Measurements from ENCODE around the gene CFAP299. TPM values are rescaled to one million over a fixed set of nuclear protein-coding genes. Genes with fewer than 3 reads are reported as not detected.

Gene CFAP299
- total and polyA plus RNA-seq, 2 of the 8 experiments (the other 6 are each of a cell fraction or from before 2014, with no cell fraction given): not detected

DNA sequence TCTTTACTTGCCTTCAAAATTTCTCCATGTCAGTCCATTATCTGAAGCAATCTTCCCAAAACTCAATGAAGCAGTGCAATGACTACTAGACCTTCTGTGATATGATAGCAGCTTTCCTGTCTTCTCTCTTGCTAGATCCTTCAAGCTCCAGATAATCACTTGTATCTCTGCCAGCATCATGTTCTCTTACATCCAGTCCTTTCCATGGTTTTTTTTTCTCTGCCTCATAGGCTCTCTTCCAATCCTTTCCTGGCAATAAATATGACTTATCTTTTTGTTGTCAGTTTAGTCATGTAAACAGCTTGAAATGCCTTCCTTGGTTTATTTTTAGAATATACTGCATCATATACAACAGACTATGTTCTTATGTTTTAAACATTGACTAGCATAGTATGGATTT lies 193.5 kb downstream of the CFAP299 start (continued):
- TF ChIP-seq NRF1 (IDR thresholded peaks at IDR 0.05; ENCODE audit: low read depth, low read length) (no peak), KDM4A (IDR thresholded peaks at IDR 0.05; ENCODE audit: low read depth, low read length, severe bottlenecking) (no peak), SP2 (IDR thresholded peaks at IDR 0.05; ENCODE audit: low read length) (no peak), SAP30 (IDR thresholded peaks at IDR 0.05; ENCODE audit: insufficient read depth, insufficient replicate concordance, low read length) (no peak), CEBPB (IDR thresholded peaks at IDR 0.05; ENCODE audit: low read depth, low read length) (no peak), PHF8 (conservative IDR thresholded peaks at IDR 0.05; ENCODE audit: low read depth, low read length) (no peak), FOSL1 (IDR thresholded peaks at IDR 0.05; ENCODE audit: insufficient read depth, low read depth, low read length) (no peak), CBX8 (IDR thresholded peaks at IDR 0.05; ENCODE audit: borderline replicate concordance, low read depth, low read length) (no peak), BCL11A (IDR thresholded peaks at IDR 0.05; ENCODE audit: low read depth in 2 of 2, low read length in 2 of 2) (no peak), SIX5 (IDR thresholded peaks at IDR 0.05; ENCODE audit: low read depth, low read length) (no peak), RAD21 (IDR thresholded peaks at IDR 0.05 in 1 of 2, conservative IDR thresholded peaks at IDR 0.05 in 1 of 2; ENCODE audit: low read depth in 2 of 2, low read length in 2 of 2) (no peak), TAF1 (IDR thresholded peaks at IDR 0.05; ENCODE audit: low read depth, low read length) (no peak), EGR1 (IDR thresholded peaks at IDR 0.05; ENCODE audit: borderline replicate concordance, low read depth, low read length) (no peak), KDM1A (IDR thresholded peaks at IDR 0.05; ENCODE audit: borderline replicate concordance, low read length) (no peak), GABPA (IDR thresholded peaks at IDR 0.05; ENCODE audit: borderline replicate concordance, insufficient read depth, low read length) (no peak), POLR2A (IDR thresholded peaks at IDR 0.05; ENCODE audit: control extremely low read depth in 1 of 2, low read depth in 2 of 2, low read length in 2 of 2) (no peak), BRCA1 (IDR thresholded peaks at IDR 0.05; ENCODE audit: low read depth, low read length) (no peak)
- TF ChIP-seq, protein P1, sequence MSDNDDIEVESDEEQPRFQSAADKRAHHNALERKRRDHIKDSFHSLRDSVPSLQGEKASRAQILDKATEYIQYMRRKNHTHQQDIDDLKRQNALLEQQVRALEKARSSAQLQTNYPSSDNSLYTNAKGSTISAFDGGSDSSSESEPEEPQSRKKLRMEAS (IDR thresholded peaks at IDR 0.05): no peak
